Stimulated activated CD8-positive, alpha-beta memory T cell treated with anti-CD3 and anti-CD28 coated beads, Interleukin-2, amount 100 ng/mL, for 48 hours (primary cell): ENCODE results near the gene WDR48.
"Not testable (repeated sequence)": the region's sequence is repeated elsewhere in the genome, so short reads cannot be mapped to it uniquely, and the experiment has no call there.

Experiments
- DNase-seq, 2 donors: peaks; one replicate each; pipeline ENCODE4 v3.0.0-alpha.2; 2020; ENCODE audit warnings: low read depth in 2 of 2

The WDR48 gene

GRCh38 chr3:39051649-39052561 is at the start of gene WDR48, which contains the start of gene SCN11A:
Gene WDR48, plus strand, starts transcription at chr3:39052016. Its CDS starts 10 bp downstream, at chr3:39052026.
Gene SCN11A, minus strand, starts transcription at chr3:39051944. Its CDS starts 101,582 bp downstream, at chr3:38950362.
- peak; percentile 85 to 91 for DNase-seq

GRCh38 chr3:39005295-39005694 is 46.5 kb upstream of the WDR48 start:
- no peak for DNase-seq

DNA sequence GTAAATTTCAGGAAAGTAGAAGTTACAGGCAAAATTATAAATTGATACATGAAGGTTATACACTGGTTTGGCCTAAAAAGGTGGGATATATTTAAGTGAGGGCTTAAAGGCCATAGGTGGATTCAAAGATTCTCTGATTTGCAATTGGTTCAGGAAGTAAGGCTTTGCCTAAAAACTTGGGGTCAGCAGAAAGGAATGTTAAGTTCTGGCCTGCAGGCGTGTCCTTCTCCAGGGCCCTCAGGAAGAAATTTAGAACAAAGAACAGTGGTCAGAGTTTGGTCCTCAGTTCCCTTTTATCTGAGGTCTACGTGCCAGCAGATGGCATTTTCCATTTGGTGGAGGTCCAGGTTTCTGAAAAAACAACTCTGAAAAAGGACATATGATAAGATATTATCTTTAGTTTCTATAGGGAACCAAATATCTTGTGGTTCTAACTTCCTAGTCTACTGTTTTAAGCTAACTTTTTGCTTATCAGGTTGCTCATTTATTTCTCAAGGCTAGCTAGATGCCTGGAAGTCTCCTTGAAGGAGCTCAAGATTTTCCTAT is 40.6 kb upstream of the WDR48 start:
- DNase-seq: no peak

DNA sequence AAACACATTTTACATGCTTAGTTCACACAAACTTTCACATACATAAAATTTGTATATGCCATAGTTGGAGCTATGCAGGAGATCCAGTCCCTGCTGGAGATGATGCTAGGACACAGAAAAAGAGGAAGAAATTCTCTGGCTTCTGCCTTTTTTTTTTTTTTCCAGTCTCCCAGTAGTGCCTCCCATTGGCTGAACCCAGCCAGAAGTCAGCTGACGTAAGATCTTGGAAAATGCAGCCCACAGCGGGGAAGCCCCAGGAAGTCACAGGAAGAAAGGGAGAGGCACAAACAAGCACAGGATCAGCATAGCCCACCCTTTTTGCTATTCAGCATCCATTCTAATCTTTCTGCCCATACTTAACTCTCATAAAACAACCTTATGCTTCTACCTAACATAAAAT is 38.5 kb upstream of the WDR48 start:
- DNase-seq: no peak

- DNase-seq: no peak
Observed at GRCh38 chr3:39013921-39014509, 37.8 kb upstream of the WDR48 start.

DNA sequence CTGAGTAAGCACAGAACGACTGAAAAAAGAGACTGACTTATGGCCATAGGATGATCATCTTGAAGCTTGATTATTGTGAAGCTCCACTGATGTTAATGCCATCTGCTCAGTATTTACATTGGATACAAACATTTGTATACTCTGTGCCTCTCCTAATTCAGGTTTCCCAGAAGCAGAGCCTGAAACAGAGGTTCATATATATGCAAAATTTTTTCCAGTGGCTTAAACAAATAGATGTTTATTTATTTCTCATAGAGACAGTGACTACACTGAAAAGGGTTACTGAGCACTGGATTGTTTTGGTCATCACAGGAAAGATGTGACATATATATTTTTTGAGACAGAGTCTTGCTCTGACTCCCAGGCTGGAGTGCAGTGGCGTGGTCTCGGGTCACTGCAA is 36.4 kb upstream of the WDR48 start:
- DNase-seq: no peak

- no peak for DNase-seq
Observed at GRCh38 chr3:39019299-39019698, 32.5 kb upstream of the WDR48 start.

DNA sequence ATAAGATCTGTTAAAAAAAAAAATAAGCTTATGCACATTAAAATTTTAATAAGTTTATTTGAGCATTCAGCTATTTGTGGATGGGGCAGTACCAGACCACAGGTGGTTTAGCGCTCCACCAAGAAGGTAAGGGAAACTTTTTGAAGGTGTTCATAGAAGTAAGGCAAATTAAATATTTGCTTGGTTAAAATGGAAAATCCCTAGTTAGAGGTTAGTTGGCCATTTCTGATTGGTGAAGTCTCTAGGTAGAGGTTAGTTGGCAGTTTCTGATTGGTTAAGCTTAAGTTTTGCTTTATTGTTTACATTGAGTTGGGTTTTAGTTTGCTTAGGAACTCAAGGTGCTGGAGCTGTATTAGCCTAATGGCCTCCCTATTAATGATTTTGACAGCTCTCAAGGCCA is 30.8 kb upstream of the WDR48 start:
- DNase-seq: no peak

DNA sequence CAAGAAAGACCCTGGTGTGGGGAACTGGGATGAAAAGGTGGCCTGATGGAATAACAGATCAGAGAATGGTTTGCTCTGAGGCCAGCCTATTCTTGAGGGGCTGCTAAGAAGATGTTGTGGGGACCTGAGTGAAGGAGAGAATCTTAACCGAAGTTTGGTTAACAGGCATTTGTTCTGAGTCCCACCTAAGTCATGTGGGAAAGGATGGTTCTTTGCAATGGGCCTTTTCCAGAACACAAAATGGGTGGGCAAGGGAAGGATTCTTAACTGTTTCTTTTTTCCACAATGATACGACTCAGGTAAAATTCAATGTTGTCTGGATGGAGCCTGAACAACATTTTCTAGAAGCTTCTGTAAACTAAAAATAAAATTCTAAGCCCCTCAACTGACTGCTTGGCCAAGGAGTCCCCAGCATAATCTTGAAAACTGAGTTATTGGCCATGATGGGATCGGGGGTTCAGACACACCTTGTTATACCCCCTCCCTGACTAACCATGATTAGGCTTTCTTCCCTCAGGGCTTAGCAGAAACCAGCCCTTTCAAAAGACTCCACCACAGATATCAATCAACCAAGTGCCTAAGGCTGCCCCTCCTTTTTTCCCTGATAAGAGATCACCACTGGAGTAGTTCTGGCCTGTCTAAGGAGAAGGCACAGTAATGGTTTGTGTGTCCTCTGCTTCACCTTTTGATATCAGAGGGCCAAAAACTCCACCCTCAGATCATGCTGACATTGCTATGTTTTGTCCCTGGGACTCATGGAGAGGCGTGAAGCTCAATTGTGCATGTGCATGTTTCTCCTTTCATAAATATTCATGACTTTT is 30.1 kb upstream of the WDR48 start:
- no peak for DNase-seq

- DNase-seq: no peak
Observed at GRCh38 chr3:39022286-39022630, 29.6 kb upstream of the WDR48 start.

GRCh38 chr3:39024497-39024896 is 27.3 kb upstream of the WDR48 start:
- DNase-seq: no peak

DNA sequence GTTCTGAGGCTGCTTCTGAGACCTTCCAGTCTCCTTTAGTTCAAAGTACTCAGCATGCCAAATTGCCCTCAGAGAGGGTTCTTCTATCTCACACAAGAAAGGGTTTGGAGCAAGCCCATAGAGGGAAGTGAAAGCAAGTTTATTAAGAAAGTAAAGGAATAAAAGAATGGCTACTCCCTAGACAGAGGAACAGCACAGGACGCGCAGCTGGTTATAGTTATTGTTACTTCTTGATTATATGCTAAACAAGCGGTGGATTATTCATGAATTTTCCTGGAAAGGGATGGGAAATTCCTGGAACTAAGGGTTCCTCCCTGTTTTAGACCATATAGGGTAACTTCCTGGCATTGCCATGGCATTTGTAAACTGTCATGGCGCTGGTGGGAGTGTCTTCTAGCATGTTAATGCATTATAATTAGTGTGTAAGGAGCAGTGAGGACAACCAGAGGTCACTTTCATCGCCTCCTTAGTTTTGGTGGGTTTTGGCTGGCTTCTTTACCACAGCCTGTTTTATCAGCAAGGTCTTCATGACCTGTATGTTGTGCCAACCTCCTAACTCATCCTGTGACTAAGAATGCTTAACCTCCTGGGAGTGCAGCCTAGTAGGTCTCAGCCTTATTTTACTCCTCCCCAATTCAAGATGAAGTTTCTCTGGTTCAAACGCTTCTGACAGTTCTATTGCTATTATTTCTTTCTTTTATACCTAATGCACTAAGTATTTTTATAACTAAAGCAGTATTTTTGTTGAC is 26.4 kb upstream of the WDR48 start:
- no peak for DNase-seq

- DNase-seq: no peak
Observed at GRCh38 chr3:39028546-39028945, 23.3 kb upstream of the WDR48 start.

DNA sequence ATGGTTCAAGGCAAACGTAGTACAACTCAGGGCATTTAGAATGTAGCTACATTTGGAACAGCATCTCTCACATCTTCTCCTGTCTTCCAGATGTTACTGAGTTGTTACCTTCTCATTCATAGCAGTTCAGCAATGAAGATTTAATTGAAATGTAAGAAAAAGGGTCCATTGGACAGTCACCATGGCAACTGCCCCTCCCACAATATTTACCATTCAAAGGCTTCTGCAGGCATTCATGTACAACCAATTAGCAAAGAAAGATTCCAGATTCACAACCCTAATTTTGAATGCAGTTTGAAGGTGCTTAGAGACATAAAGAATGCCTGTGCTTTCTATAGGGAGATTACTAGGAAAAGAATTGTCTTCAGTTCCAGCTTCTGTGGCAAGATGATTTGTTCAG is 22.3 kb upstream of the WDR48 start:
- DNase-seq: no peak

DNA sequence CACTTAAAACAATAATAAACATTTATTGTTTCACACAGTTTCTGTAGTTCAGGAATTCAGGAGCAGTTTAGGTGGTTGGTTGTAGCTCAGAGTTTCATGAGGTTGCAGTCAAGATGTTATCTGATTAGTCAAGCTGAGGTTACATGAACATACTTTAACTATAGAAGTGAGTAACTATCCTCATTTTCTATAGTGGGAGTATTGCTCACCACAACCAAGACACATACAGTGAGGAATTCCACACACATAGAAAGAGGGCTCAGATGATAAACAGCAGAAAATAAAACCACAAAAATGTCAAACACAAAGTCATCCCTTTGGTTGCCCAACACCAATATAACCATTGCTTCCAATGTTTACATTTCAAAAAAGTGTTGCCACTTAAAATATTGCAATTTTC is 13.7 kb upstream of the WDR48 start:
- DNase-seq: no peak

- no peak for DNase-seq
Observed at GRCh38 chr3:39050029-39050428, 1.8 kb upstream of the WDR48 start.

DNA sequence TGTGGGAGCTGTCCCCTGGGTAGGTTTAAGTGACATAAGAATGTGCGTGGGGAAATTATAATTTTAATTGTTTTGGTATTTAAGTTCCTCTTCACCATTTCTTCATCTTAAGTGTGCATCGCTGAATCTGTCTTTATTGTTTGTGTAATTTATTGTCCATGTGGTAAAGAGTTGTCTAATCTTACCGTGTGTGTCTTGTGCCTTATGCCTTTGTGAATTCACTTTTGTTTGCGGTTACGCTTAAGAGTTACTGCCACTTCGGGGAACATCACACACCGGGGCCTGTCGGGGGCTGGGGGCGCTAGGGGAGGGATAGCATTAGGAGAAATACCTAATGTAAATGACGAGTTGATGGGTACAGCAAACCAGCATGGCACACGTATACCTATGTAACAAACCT is 767 bp downstream of the WDR48 start:
- DNase-seq: no peak

DNA sequence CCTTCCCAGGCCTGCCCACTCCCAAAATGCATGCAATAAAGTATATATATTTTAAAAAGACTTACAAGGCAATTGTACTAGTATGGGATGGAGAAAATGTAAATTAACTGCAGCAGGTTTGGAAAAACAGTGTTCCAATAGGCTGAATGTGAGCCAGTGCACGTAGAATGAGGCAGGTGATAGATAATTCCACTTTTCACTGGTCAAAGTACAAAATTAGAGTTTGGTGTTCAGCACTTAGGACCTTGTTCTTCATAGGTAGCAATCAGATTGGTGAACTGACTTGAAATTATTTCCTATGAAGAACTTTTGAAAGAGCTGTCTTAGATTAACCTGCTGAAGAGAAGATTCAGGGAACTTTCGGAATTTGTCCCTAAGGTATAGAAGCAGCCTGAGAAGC is 1.9 kb downstream of the WDR48 start:
- DNase-seq: no peak

- DNase-seq: no peak
Observed at GRCh38 chr3:39056151-39056550, 4.3 kb downstream of the WDR48 start.

DNA sequence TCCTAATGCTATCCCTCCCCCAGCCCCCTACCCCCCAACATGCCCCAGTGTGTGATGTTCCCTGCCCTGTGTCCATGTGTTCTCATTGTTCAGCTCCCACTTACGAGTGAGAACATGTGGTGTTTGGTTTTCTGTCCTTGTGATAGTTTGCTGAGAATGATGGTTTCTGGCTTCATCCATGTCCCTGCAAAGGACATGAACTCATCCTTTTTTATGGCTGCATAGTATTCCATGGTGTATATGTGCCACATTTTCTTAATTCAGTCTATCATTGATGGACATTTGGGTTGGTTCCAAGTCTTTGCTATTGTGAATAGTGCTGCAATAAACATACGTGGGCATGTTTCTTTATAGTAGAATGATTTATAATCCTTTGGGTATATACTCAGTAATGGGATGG is 9.4 kb downstream of the WDR48 start:
- not testable (repeated sequence) for DNase-seq

DNA sequence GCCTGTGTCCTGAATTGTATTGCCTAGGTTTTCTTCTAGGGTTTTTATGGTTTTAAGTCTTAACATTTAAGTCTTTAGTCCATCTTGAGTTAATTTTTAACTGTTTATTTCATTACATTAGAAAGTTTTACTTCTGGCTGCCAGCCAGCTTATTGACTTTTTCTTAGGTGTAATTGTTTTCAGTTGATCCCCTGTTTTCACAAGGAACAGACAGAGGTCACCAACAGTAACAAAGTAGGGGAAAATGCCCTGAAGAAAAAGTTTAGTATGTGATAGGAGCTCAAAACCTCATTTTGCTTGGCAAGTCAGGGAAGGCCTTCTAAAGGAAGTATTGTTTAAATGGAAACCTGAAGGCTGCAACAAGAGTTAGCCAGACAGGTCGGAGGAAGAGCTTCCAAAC is 10.4 kb downstream of the WDR48 start:
- no peak for DNase-seq
